HAP-1 (cell line): ENCODE results near the gene FCF1.
"Not testable (repeated sequence)": the region's sequence is repeated elsewhere in the genome, so short reads cannot be mapped to it uniquely, and the experiment has no call there.

Source experiments
- DNase-seq, 2 experiments: peaks; one replicate each; pipeline ENCODE4 v3.0.0-alpha.2; 2016 to 2020; ENCODE audit warnings: low spot score in 2 of 2
- H3K27me3 ChIP-seq: fragments of 250-450 bp; sonication (Bioruptor Pico); 2 replicates; pipeline ENCODE4 v1.5.1; 2020; ENCODE audit warnings: low read depth, mild to moderate bottlenecking, moderate library complexity
- H3K36me3 ChIP-seq: fragments of 250-450 bp; sonication (Bioruptor Pico); replicated peaks from 2 replicates; pipeline ENCODE4 v1.5.1; 2020; ENCODE audit warnings: mild to moderate bottlenecking
- H3K4me1 ChIP-seq: fragments of 250-450 bp; sonication (Bioruptor Pico); 2 replicates; pipeline ENCODE4 v1.5.1; 2020; ENCODE audit warnings: mild to moderate bottlenecking
- H3K4me3 ChIP-seq: fragments of 250-450 bp; sonication (Bioruptor Pico); 2 replicates; pipeline ENCODE4 v1.5.1; 2020; ENCODE audit warnings: mild to moderate bottlenecking, moderate library complexity
- H3K9me3 ChIP-seq: fragments of 250-450 bp; sonication (Bioruptor Pico); 2 replicates; pipeline ENCODE4 v1.5.1; 2020; ENCODE audit warnings: mild to moderate bottlenecking, moderate library complexity
- in situ Hi-C: fragments of 300-500 bp; cut with MboI; formaldehyde crosslinking; loops from 3 replicates; pipeline ENCODE4 v1.14.3; 2020; ENCODE audit warnings: low sequenced_read_pairs, inconsistent platforms, mixed read lengths

FCF1 gene

GRCh38 chr14:74711651-74712050 is 1.3 kb upstream of the FCF1 start:
- DNase-seq: no peak
- no peaks in the 10 kb centered on the region for H3K9me3 ChIP-seq
- H3K4me1 ChIP-seq: peaks cover 5% of the 10 kb centered on the region
- no peaks in the 10 kb centered on the region for H3K27me3 ChIP-seq
- in situ Hi-C loops: no loop called here
- peaks cover 17% of the 10 kb centered on the region for H3K36me3 ChIP-seq
- H3K4me3 ChIP-seq: no peak overlapping the region

GRCh38 chr14:74713395-74713735 is 421 bp downstream of the FCF1 start:
- no peak for DNase-seq
- in situ Hi-C loops: no loop called here
- H3K4me3 ChIP-seq: peak overlapping the region; percentile 68

GRCh38 chr14:74720526-74720925 is 7.6 kb downstream of the FCF1 start:
- H3K27me3 ChIP-seq: no peaks in the 10 kb centered on the region
- no peak overlapping the region for H3K4me3 ChIP-seq
- H3K4me1 ChIP-seq: no peaks in the 10 kb centered on the region
- H3K36me3 ChIP-seq: peaks cover 40% of the 10 kb centered on the region
- in situ Hi-C loops: no loop called here
- no peaks in the 10 kb centered on the region for H3K9me3 ChIP-seq
- no peak for DNase-seq

More at GRCh38 chr14:74713395-74713735, 421 bp downstream of the FCF1 start:
- Histone ChIP-seq H3K9me3 (no peaks in the 10 kb centered on the region), H3K27me3 (no peaks in the 10 kb centered on the region), H3K36me3 (peaks cover 31% of the 10 kb centered on the region), H3K4me1 (peaks cover 5% of the 10 kb centered on the region)

- H3K4me3 ChIP-seq: no peak overlapping the region
- in situ Hi-C loops: no loop called here
- no peaks in the 10 kb centered on the region for H3K27me3 ChIP-seq
- DNase-seq: no peak
- peaks cover 18% of the 10 kb centered on the region for H3K36me3 ChIP-seq
- no peaks in the 10 kb centered on the region for H3K4me1 ChIP-seq
- H3K9me3 ChIP-seq: no peaks in the 10 kb centered on the region
Measured at GRCh38 chr14:74723134-74723533, 10.2 kb downstream of the FCF1 start.

GRCh38 chr14:74732387-74732786 is 19.4 kb downstream of the FCF1 start:
- H3K27me3 ChIP-seq: no peaks in the 10 kb centered on the region
- no peaks in the 10 kb centered on the region for H3K4me1 ChIP-seq
- in situ Hi-C loops: no loop called here
- H3K4me3 ChIP-seq: no peak overlapping the region
- H3K36me3 ChIP-seq: peaks cover 30% of the 10 kb centered on the region
- no peaks in the 10 kb centered on the region for H3K9me3 ChIP-seq
- no peak for DNase-seq

GRCh38 chr14:74733221-74733620 is 20.3 kb downstream of the FCF1 start:
- in situ Hi-C loops: no loop called here
- Histone ChIP-seq H3K27me3 (no peaks in the 10 kb centered on the region), H3K36me3 (peaks cover 30% of the 10 kb centered on the region), H3K4me1 (no peaks in the 10 kb centered on the region), H3K4me3 (no peak overlapping the region), H3K9me3 (no peaks in the 10 kb centered on the region)
- no peak for DNase-seq

GRCh38 chr14:74735125-74735524 is 22.2 kb downstream of the FCF1 start:
- Histone ChIP-seq H3K4me1 (no peaks in the 10 kb centered on the region), H3K9me3 (no peaks in the 10 kb centered on the region), H3K4me3 (no peak overlapping the region), H3K36me3 (peaks cover 36% of the 10 kb centered on the region), H3K27me3 (no peaks in the 10 kb centered on the region)
- in situ Hi-C loops: no loop called here
- no peak for DNase-seq

GRCh38 chr14:74737753-74738325 is 24.9 kb downstream of the FCF1 start:
- no peak for DNase-seq
- peaks cover 31% of the 10 kb centered on the region for H3K36me3 ChIP-seq

GRCh38 chr14:74739293-74740030 is 26.5 kb downstream of the FCF1 start:
- Histone ChIP-seq H3K4me3 (no peak overlapping the region), H3K9me3 (no peaks in the 10 kb centered on the region), H3K4me1 (no peaks in the 10 kb centered on the region), H3K27me3 (no peaks in the 10 kb centered on the region), H3K36me3 (peaks cover 18% of the 10 kb centered on the region; the same call in 1 of the 2 replicates)
- DNase-seq: no peak
- in situ Hi-C loops: no loop called here

More at GRCh38 chr14:74737753-74738325, 24.9 kb downstream of the FCF1 start:
- Histone ChIP-seq H3K27me3 (no peaks in the 10 kb centered on the region), H3K9me3 (no peaks in the 10 kb centered on the region), H3K4me1 (no peaks in the 10 kb centered on the region), H3K4me3 (no peak overlapping the region)
- in situ Hi-C loops: no loop called here

GRCh38 chr14:74747237-74747636 is 34.3 kb downstream of the FCF1 start:
- no peak for DNase-seq
- Histone ChIP-seq H3K4me3 (no peak overlapping the region), H3K9me3 (no peaks in the 10 kb centered on the region), H3K36me3 (no peaks in the 10 kb centered on the region), H3K4me1 (no peaks in the 10 kb centered on the region), H3K27me3 (no peaks in the 10 kb centered on the region)
- in situ Hi-C loops: no loop called here

- H3K4me1 ChIP-seq: no peaks in the 10 kb centered on the region
- no peaks in the 10 kb centered on the region for H3K36me3 ChIP-seq
- no peaks in the 10 kb centered on the region for H3K9me3 ChIP-seq
- no peaks in the 10 kb centered on the region for H3K27me3 ChIP-seq
- no peak for DNase-seq
- in situ Hi-C loops: no loop called here
- no peak overlapping the region for H3K4me3 ChIP-seq
Measured at GRCh38 chr14:74754157-74754556, 41.2 kb downstream of the FCF1 start.

- in situ Hi-C loops: no loop called here
- H3K9me3 ChIP-seq: no peaks in the 10 kb centered on the region
- no peaks in the 10 kb centered on the region for H3K36me3 ChIP-seq
- H3K27me3 ChIP-seq: no peaks in the 10 kb centered on the region
- DNase-seq: no peak
- no peak overlapping the region for H3K4me3 ChIP-seq
- H3K4me1 ChIP-seq: no peaks in the 10 kb centered on the region
Measured at GRCh38 chr14:74754899-74755298, 42.0 kb downstream of the FCF1 start.

GRCh38 chr14:74756326-74756725 is 43.4 kb downstream of the FCF1 start:
- in situ Hi-C loops: no loop called here
- Histone ChIP-seq H3K27me3 (no peaks in the 10 kb centered on the region), H3K9me3 (no peaks in the 10 kb centered on the region), H3K36me3 (no peaks in the 10 kb centered on the region), H3K4me1 (no peaks in the 10 kb centered on the region), H3K4me3 (no peak overlapping the region)
- DNase-seq: no peak

GRCh38 chr14:74758505-74758904 is 45.6 kb downstream of the FCF1 start:
- DNase-seq, H3K4me1 ChIP-seq, H3K36me3 ChIP-seq, H3K9me3 ChIP-seq, H3K27me3 ChIP-seq, in situ Hi-C loops, H3K4me3 ChIP-seq: not testable (repeated sequence)
